IPS-11a (cell line): ENCODE data around the gene ZC3H14.

ENCODE experiments used
- H3K4me3 ChIP-seq: one replicate; pipeline ENCODE4 v1.5.1; 2013; ENCODE audit warnings: low read depth, low read length, control low read depth

Gene ZC3H14

DNA sequence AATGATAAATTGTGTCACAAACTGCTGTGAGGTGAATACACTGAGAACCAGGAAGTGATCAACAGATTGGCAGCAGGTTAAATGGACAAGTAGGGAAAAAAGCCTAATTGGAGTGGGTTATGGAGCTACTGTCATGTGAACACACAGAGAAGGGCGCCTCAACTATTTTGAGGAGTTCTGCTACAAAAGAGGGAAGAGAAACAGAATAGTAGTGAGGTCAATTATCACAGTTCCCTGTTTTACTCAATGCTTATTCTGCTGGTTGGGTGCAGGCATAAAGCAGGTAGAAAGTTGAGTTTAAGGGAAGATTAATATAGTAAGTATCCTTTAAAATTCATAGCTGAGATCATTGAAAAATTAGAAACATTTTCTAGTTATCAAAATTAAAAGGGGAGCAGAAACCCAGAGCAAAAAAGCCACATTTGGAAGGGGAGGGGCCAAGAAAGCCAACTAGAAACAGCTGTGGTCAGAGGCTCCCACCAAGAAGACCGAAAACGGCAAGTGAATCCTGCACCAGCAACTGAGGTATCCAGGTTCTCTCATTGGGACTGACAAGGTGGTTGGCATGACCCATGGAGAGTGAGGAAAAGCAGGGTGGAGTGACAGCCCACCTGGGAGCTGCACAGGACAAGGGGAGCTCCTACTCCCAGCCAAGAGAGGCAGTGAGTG, 105.7 kb downstream of the ZC3H14 start:
- H3K4me3 ChIP-seq, result no peak overlapping the region

DNA sequence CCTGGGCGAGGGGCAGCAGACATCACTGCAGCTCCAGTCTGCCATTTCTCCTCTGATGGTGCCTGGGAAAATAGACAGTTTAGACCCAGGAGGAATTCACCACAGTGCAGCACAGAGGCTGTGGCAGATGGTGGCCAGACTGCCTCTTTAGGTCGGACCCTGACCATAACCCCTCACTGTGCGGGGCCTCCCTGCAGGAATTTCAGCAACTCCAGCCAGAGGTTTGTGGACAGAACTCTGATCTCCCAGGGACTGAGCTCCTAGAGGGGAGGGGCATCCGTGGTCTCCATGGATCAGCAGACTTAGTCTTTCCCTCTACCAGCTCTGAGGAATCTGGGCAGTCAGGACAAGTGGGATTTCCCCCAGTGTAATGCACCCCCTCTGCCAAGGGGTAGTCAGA, 106.5 kb downstream of the ZC3H14 start:
- H3K4me3 ChIP-seq, result no peak overlapping the region
